Kidney glomerular epithelial cell (primary cell): ENCODE data around the gene ARHGEF38.

Experiments used
- DNase-seq: peaks from one replicate; lab custom pipeline; 2025; lab: John Stamatoyannopoulos, UW

ARHGEF38 gene, protein sequence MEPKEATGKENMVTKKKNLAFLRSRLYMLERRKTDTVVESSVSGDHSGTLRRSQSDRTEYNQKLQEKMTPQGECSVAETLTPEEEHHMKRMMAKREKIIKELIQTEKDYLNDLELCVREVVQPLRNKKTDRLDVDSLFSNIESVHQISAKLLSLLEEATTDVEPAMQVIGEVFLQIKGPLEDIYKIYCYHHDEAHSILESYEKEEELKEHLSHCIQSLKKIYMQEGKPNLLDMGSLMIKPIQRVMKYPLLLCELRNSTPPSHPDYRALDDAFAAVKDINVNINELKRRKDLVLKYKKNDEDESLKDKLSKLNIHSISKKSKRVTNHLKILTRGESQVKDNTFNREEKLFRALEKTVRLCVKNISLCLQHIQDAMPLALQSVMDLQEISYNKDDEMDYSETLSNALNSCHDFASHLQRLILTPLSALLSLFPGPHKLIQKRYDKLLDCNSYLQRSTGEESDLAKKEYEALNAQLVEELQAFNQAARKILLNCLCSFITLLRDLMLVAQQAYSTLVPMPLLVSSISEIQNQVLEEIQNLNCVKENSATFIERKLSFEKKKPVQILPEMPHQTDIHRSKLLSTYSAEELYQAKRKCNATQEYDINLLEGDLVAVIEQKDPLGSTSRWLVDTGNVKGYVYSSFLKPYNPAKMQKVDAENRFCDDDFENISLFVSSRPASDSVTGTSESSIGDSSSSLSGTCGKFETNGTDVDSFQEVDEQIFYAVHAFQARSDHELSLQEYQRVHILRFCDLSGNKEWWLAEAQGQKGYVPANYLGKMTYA

GRCh38 chr4:105551965-105552746, at the start of gene ARHGEF38:
Gene ARHGEF38, plus strand, starts transcription at chr4:105552620. Its CDS starts 146 bp downstream, at chr4:105552766.
- peak; percentile 85 for DNase-seq

DNA sequence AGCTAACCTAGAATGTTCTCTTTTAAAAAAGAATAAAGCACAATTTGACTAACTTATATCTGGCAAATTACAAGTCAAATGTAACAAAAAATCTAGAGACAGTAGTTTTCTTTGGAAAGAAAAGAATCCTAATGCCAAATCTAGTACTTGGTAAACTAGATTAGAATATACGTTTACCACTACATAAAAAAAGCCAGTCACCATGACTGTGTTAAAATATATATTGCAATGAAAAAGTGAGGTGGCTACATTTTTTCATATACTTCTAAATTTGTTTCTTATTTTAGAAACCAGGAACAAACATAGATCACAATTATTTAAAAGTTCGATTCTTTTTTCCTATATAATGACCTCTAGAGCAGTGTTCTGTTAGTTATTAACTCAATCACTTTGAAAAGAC, 48.9 kb upstream of the ARHGEF38 start:
- no peak for DNase-seq

GRCh38 chr4:105504744-105505143, 47.7 kb upstream of the ARHGEF38 start:
- no peak for DNase-seq

DNA sequence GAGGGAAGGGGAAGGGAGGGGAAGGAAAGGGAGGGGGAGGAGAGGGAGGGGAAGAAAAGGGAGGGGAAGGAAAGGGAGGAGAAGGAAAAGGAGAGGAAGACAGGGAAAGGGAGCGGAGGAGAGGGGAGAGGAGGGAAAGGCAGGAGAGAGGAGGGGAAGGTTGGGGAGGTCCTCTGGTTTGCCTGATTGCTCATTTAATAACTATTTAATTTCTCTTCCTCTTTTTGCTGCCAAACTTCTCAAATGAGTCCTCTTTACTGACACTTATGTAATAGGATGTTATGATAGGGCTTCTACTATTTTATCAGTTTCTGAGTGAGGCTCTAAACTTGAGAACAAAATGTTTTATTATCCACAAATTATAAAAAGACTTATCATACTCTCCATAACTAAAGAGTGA, 43.1 kb upstream of the ARHGEF38 start:
- no peak for DNase-seq

- DNase-seq, result no peak
Measured at GRCh38 chr4:105509714-105510113, 42.7 kb upstream of the ARHGEF38 start.

GRCh38 chr4:105510245-105510644, 42.2 kb upstream of the ARHGEF38 start:
- no peak for DNase-seq

- DNase-seq, result peak; percentile 19
Measured at GRCh38 chr4:105520819-105521790, 31.3 kb upstream of the ARHGEF38 start.

DNA sequence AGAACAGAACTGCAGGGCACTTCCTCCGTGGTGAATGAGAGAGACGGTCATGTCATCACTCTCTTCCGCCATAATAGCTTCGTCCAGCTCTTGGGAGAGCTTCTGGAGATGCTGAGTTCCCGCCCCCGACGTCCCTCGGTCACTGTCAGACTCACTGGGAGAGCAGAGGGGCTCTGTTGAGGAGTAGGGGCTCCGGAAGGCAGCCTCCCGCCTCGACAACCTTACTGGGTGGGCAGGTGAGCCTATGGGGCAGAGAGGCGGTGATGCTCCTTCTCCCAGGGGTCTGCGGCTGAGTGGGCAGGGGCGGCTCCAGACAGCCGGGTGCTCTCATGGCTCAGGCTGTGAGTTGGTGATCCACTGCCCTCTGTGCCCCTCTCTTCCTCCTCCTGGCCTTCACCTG, 25.8 kb upstream of the ARHGEF38 start:
- DNase-seq, result no peak

GRCh38 chr4:105527081-105527480, 25.3 kb upstream of the ARHGEF38 start:
- DNase-seq, result no peak

DNA sequence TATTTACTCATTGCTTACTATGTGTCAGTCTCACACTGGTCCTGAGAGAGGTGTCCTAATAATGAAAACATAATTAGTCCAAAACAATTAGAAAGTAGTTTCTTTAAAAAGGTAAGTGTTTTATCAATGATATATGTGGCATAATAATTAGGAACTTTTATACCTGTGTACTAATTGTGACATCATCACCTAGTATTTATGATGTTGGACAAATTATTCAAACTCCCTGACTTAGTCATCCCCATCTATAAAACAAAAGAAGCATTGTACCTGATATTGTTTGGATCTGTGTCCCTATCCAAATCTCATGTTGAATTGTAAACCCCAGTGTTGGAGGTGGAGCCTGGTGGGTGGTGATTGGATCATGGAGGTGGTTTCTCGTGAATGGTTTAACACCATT, 15.8 kb upstream of the ARHGEF38 start:
- no peak for DNase-seq

DNA sequence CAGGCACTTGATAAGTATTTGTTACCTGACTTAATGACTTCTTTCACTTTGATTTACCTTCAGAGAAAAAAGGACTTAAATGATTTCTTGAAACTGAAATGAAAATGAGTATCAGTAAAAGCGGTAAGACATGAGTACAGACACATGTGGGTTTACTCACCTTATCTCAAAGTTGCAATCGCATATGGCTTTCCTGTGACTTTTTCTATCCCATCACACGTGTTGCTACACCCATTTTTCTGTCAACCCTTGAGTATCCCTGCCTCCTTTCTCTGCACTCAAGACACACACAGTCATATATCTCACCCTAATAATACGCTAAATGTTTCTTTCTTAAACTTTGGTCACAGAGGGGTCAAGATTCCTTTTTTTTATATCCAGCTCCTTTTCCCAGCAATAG, 11.0 kb upstream of the ARHGEF38 start:
- no peak for DNase-seq

DNA sequence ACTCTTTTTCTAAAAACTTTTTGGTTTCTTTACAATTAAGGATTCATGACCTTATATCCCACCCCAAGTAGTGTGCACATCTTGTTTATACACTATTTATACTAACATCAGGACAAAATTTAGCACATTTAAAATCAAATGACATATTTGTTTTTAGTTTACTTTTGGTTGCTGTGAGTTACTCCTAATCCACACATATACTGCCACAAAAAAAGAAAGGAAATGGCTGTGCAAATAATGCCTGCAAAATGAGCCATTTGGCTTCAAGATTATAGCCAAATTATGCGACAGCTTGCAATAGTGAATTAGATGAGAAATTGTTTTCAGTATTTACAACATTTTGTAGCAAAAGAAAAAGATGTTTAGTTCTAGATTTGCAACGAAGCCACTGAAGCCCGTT, 10.4 kb upstream of the ARHGEF38 start:
- DNase-seq, result no peak

GRCh38 chr4:105543346-105543745, 9.1 kb upstream of the ARHGEF38 start:
- DNase-seq, result no peak

GRCh38 chr4:105543881-105544280, 8.5 kb upstream of the ARHGEF38 start:
- no peak for DNase-seq

DNA sequence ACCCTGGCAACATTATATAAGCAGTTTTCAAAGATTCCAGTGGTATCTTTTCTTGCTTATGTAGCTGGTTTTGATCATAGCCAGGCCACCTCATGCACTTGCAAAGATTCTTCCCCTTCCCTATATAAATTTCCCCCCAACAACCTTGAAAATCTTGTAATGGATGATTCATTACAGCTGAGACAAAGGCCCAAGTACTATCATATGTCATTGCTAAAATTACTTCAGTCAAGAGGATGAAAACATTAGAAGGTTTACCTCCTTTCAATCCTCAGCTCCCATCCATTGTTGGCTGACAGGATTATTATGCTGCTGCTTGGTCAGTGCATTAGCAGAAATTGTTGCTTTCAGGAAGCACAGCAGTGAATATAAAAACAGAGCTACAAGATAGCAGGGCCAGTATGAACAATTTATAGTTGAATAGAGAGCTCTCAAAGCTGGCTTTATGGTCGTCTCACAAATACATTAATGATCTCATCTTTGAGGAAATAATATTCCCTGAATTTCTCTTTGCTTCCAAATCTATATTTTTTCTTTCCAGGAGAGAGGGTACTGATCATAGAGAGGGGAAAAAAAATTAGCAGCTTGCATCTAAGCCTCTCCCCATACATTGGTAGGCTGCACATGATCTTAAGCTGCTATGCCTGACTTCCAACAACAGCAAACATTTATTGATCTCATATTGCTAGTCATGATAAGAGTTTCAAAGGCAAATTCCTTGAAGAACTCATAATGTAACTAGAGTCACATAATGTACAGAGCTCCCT, 7.7 kb upstream of the ARHGEF38 start:
- no peak for DNase-seq

DNA sequence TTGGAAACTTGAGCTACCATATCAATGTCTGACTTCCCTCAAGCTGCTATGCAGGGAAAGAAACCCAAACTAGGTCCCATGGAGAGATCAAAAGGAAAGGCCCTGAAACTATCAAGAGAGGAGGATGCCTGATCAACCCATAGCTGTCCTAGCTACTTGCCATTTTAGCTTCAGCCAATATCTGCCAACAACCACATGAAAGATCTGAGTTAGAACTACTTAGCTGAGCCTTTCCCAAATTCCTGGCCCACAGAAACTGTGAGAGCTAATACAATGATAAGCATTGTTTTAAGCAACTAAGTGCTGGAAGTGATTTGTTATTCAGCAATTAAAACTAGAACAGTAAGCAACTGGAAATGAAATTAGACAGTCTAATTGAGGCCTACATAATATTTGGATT, 6.3 kb upstream of the ARHGEF38 start:
- no peak for DNase-seq

GRCh38 chr4:105547769-105548168, 4.7 kb upstream of the ARHGEF38 start:
- DNase-seq, result no peak

GRCh38 chr4:105548483-105548882, 3.9 kb upstream of the ARHGEF38 start:
- DNase-seq, result peak; percentile 68

DNA sequence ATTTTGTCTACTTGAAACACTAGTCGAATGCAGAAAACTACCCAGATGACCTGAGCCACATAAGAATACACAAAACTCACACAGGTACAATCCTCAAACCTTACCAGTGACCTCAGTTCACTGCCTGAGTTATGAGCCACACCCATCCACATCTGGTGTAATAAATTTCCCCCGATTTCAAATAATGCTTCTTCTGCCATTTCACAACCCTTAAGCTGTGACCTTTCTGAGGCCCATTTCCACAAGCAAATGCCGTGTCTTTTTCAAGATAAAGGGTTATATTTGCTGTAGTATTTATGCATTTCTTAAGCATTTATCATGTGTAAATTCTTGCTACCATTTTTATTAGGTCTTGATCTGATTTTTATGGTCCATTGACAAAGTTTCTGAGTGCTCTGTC, 1.8 kb upstream of the ARHGEF38 start:
- no peak for DNase-seq

DNA sequence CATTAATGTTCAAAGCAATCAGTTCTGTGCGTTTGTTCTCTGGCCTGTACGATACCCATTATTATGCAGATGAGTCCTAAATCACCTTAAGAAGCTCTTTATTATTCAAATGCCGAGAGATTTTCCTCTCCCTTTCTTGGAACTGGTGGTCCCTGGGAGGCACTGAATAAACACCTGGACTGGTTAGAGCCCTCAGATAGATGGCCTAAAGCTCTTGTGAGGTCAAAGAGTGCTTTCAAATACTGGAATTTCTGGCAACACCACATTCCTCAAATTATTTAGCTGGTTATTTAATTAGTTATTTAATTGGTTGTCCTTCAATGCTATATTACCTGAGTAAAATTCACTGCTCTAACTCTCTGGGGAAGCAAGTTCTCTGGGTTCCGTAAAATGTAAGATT, 3.0 kb downstream of the ARHGEF38 start:
- DNase-seq, result no peak

DNA sequence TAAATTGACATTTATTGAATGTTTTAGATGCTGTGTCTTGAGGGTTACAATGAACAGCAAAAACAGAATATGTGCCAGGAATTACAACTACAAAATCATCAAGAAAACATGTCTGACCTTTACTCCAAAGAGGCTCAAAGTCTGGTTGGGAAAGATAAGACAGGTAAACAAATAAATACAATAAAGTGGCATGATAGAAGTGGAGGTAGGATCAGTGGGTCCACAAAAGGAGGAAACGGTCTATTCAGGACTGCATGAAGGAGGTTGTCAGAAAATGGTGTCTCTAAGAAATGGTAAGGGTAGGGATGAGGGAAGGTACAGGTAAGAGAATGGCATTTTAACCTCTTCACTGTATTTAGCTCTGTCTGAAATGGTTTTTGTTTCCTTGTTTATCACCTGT, 3.8 kb downstream of the ARHGEF38 start:
- no peak for DNase-seq
